NT2/D1 (cell line): ENCODE measurements around the gene NIPBL.
A peak's percentile ranks its signal among the peaks of the same experiment; 100 is the strongest.

Experiments
- DNase-seq: peaks from one replicate; pipeline ENCODE4 v3.0.0-alpha.2; 2011; ENCODE audit warnings: low read depth, low spot score
- H3K27me3 ChIP-seq: 2 replicates; pipeline ENCODE4 v1.6.0; 2011; ENCODE audit warnings: mild to moderate bottlenecking; ENCODE audit not compliant: insufficient read length, insufficient read depth
- H3K36me3 ChIP-seq: 2 replicates; pipeline ENCODE4 v1.6.1; 2011; ENCODE audit warnings: mild to moderate bottlenecking, low read length, mixed read lengths; ENCODE audit not compliant: insufficient read depth, insufficient read length
- H3K4me1 ChIP-seq: 2 replicates; pipeline ENCODE4 v1.5.1; 2011; ENCODE audit not compliant: insufficient read depth, insufficient read length
- H3K4me3 ChIP-seq: 2 replicates; pipeline ENCODE4 v1.5.1; 2011; ENCODE audit warnings: low read depth; ENCODE audit not compliant: insufficient read length
- H3K9ac ChIP-seq: 2 replicates; pipeline ENCODE4 v1.6.0; 2011; ENCODE audit warnings: low read depth; ENCODE audit not compliant: insufficient read length
- H3K9me3 ChIP-seq: 2 replicates; pipeline ENCODE4 v1.5.1; 2011; ENCODE audit warnings: mild to moderate bottlenecking, low read length; ENCODE audit not compliant: insufficient read depth
- SUZ12 ChIP-seq: IDR thresholded peaks from 2 replicates; pipeline ENCODE4 v1.6.1; 2011; ENCODE audit not compliant: insufficient read length, insufficient read depth; ENCODE audit errors: extremely low read depth
- YY1 ChIP-seq: IDR thresholded peaks from 2 replicates; pipeline ENCODE4 v1.6.1; 2011; ENCODE audit not compliant: insufficient read length, insufficient read depth
- ZNF274 ChIP-seq: IDR thresholded peaks from 2 replicates; pipeline ENCODE4 v1.6.1; 2011; ENCODE audit warnings: mild to moderate bottlenecking, low read depth, low read length

NIPBL gene

DNA sequence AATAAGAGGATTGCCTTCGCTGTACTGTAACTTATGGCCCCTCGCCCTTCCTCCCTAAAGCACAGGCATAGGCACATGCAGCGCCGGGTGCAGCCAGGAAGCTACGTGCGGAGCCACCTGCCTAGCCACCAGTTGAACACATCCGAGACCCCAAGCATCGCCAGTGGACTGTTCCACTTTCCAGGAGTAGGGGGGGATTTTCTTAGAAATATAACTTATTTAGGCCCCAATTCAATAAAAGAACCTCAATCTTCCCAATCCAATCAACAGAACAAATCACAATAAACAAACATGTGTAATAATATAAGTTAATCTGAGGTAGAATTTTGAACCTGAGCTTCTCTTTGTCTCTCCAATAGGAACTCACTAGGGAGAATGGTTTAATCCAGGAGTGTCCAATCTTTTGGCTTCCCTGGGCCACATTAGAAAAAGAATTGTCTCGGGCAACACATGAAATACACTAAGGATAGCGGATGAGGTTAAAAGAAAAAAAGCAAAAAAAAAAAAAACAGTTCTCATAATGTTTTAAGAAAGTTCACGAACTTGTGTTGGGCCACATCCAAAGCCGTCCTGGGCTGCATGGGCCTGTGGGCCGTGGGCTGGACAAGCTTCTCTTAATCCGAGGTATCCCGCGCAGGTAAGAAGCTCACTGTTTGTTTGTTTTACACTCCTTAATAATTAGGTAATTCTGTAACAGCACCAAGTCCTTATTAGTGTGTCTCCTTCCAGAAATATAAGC is 22.0 kb upstream of the NIPBL start:
- TF ChIP-seq YY1 (no peak), ZNF274 (no peak), SUZ12 (no peak)
- no peaks in the 10 kb centered on the region for H3K4me1 ChIP-seq
- no peak for DNase-seq
- no peaks in the 10 kb centered on the region for H3K27me3 ChIP-seq
- no peaks in the 10 kb centered on the region for H3K9me3 ChIP-seq
- H3K9ac ChIP-seq, result no peak overlapping the region
- H3K36me3 ChIP-seq, result no peaks in the 10 kb centered on the region
- H3K4me3 ChIP-seq, result no peak overlapping the region

DNA sequence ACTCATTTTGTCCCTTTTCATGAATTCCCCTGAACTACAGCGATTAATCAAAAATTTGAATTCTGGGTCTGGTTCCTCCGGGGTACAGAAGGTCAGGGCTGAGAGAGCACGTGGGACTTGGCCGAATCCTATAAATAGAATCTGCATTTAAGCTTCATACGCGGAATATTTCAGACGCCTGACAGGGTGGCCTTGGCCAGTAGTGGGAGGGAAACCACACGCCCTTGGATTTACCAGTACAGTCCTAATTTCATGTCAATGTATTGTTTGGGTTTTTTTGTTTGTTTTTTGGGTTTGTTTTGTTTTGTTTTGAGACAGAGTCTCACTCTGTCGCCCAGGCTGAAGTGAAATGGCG is 21.5 kb upstream of the NIPBL start:
- TF ChIP-seq YY1 (no peak), SUZ12 (no peak)
- H3K9ac ChIP-seq, result no peak overlapping the region
- H3K4me3 ChIP-seq, result no peak overlapping the region
- H3K27me3 ChIP-seq, result no peaks in the 10 kb centered on the region
- H3K4me1 ChIP-seq, result no peaks in the 10 kb centered on the region
- H3K36me3 ChIP-seq, result no peaks in the 10 kb centered on the region
- H3K9me3 ChIP-seq, result no peaks in the 10 kb centered on the region
- no peak for DNase-seq

DNA sequence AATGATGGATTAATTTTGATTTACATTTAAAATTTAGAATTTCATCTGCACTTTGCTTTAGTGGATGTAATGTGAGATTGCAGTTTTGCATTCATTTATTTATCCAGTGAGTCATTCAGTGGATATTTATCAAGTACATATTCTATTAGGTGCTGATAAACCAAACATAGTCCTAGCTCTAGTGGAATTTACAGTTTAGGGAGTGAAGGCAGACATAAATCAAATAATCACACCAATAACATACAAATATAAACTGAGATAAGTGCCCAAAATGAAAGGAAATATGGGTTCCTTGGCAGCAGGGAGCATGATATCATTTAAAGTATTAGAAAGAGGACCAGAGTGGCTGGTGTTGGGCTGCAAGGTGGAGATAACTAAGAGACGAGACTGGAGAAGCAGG is 14.7 kb upstream of the NIPBL start:
- TF ChIP-seq ZNF274, result no peak
- TF ChIP-seq YY1, result no peak
- no peak for TF ChIP-seq SUZ12
- Histone ChIP-seq H3K9ac (no peak overlapping the region), H3K36me3 (no peaks in the 10 kb centered on the region), H3K4me1 (no peaks in the 10 kb centered on the region), H3K4me3 (no peak overlapping the region), H3K9me3 (peaks cover 10% of the 10 kb centered on the region; the same call in 1 of the 2 replicates), H3K27me3 (no peaks in the 10 kb centered on the region)
- DNase-seq, result no peak

DNA sequence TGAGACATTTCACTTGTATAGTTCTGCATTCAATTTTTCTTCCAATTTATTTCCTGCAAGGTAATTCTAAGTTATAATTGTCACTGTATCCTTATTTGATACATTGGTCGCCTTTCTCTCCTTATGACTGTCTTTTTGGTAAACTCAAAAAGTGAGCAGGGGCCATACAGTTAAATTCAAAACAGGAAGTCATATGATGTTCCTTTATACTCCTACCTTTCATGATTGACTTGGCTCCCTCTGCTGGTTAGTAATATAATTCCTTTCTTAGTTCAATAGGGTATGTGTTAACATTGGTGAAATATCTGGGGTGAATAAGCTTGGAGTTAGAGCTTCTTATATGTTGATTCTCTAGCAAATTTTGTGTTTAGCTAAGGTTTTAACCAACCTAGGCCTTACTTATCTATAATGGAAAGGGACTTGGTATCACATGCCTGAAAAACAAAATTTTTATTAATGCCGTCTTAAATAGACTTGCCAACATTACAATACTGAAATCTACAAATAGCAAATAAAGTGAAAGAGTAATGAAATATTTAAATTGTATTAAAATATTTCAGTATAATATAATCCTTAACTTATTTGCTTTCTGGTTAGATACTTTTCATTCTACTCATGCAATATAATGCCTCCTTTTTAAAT is 6.0 kb upstream of the NIPBL start:
- DNase-seq, result no peak
- no peaks in the 10 kb centered on the region for H3K4me1 ChIP-seq
- no peaks in the 10 kb centered on the region for H3K27me3 ChIP-seq
- no peaks in the 10 kb centered on the region for H3K36me3 ChIP-seq
- TF ChIP-seq YY1 (no peak), SUZ12 (no peak), ZNF274 (no peak)
- no peak overlapping the region for H3K9ac ChIP-seq
- peaks cover 5% of the 10 kb centered on the region; the same call in 1 of the 2 replicates for H3K9me3 ChIP-seq
- no peak overlapping the region for H3K4me3 ChIP-seq

DNA sequence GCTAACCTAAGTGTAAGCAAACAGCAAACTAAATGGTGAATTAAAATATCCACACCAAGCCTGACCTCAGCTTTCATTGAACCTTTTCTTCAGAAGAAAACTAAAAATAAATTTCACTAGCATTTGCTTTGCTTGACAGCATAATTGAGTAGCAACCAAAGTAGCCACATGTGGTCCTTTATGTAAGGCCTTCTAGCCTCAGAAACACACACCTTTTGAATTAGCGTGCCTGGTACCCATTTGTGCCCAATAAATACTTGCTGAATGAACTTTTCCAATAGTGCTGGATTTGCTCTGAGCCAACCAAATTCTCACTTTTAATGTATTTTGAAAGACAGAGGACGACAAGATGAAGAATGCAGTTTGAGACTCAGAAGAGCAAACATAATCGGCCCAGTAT is 2.1 kb upstream of the NIPBL start:
- Histone ChIP-seq H3K36me3 (no peaks in the 10 kb centered on the region), H3K4me3 (peak overlapping the region; percentile 86), H3K9me3 (no peaks in the 10 kb centered on the region), H3K27me3 (no peaks in the 10 kb centered on the region), H3K4me1 (no peaks in the 10 kb centered on the region), H3K9ac (no peak overlapping the region)
- DNase-seq, result no peak
- TF ChIP-seq SUZ12, result no peak
- TF ChIP-seq ZNF274, result no peak
- no peak for TF ChIP-seq YY1

DNA sequence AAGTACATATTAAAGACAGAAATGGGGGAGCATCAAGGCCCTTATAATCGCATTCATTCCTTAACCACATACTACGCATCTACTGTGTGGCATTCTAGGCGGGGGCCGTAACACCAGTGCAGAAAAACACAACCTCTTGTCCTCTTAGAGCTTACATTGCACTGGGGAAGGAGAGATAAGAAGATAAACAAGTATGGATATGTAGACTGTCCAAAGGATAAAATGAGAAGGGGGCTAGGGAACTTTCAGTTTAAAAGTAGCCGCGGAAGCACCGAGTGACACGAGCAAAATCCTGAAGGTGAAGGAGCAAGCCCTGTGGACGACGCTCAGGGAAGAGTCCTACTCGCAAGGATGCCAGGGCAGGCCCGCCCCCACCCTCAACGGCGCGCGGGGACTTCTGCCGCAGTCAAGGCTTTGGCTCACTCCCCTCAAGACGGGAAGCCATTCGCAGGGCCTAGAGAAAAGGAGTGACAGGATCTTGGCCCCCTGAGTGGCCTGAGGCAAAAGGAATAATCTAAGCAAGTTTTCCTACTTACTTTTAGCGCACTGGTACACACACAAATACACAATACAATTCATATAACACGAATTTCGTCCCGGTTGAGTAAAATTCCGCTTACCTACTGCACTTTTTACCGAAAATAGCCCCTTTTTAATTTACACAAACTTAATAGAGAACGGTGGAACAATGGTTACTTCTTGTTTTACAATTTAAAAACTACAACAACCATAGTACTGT is 1.3 kb upstream of the NIPBL start:
- Histone ChIP-seq H3K4me1 (no peaks in the 10 kb centered on the region), H3K4me3 (peak overlapping the region; percentile 86), H3K9me3 (no peaks in the 10 kb centered on the region), H3K27me3 (no peaks in the 10 kb centered on the region), H3K36me3 (no peaks in the 10 kb centered on the region), H3K9ac (peak overlapping the region; percentile 94)
- no peak for TF ChIP-seq ZNF274
- TF ChIP-seq SUZ12, result no peak
- TF ChIP-seq YY1, result no peak
- no peak for DNase-seq

DNA sequence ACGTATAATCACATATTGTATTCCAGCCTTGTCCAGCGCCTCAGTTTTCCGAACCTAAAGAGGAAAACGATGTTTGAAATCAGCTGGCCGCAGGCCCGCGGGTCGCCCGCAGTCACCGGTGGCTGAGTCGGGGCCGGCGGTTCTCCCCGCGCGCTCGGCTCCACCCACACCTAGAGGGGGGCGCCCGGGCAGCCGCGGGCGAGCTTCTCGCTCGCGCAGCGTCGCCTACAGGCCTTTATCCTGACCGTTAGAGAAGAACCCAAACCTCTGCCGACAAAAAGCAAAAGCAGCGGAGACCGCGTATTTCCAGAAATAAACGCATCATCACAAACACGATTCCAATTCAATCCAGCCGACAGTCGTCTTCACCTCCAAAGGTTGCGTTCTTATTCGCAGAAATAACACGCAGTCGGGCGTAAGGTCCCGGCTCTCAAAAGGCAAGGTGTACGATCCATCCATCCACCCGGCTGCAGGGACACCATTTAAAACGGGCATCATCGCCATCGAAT is 725 bp upstream of the NIPBL start:
- no peak for DNase-seq
- H3K4me3 ChIP-seq, result peak overlapping the region; percentile 86
- no peaks in the 10 kb centered on the region for H3K4me1 ChIP-seq
- no peaks in the 10 kb centered on the region for H3K9me3 ChIP-seq
- H3K36me3 ChIP-seq, result no peaks in the 10 kb centered on the region
- H3K27me3 ChIP-seq, result no peaks in the 10 kb centered on the region
- no peak for TF ChIP-seq ZNF274
- no peak for TF ChIP-seq SUZ12
- no peak for TF ChIP-seq YY1
- peak overlapping the region; percentile 94 for H3K9ac ChIP-seq
